ENCODE measurements around the gene KIF12.

The KIF12 gene

DNA sequence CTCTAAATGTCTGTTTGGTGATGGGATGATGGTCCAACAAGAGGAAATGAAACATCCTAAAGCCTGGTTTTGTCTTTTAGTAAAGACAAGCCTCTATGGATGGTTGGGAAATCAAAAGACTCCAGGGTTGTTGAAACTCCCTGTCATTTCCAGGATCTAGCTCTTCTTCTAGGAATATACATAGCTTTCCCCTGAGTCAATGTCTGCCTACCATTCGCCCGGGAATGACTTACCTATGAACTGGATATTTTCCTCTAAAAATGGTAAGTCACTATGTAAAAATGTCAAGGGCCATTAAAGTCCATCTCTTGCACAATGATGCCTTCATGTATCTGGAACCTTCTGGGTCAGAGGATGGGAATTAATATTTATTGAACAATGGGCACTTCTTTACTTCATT is 11.1 kb upstream of the KIF12 start:
- WGBS (ENCODE audit: extremely low coverage, insufficient coverage, low lambda C conversion rate): no CpG with 5 or more reads among the region's 2 CpGs
- Histone ChIP-seq H2AK5ac (ENCODE audit: low read length) (no peak overlapping the region), H3K79me2 (ENCODE audit: control insufficient read depth, insufficient read depth, low read length) (no peaks in the 10 kb centered on the region), H3K36me3 (ENCODE audit: control insufficient read depth, insufficient read depth, low read length) (no peaks in the 10 kb centered on the region), H3K4me1 (ENCODE audit: control insufficient read depth, low read depth, low read length) (no peaks in the 10 kb centered on the region), H3K79me1 (ENCODE audit: low read length) (no peaks in the 10 kb centered on the region), H2BK15ac (replicated peaks; ENCODE audit: low read depth) (no peak overlapping the region), H3K27me3 (ENCODE audit: insufficient read depth, low read length, poor library complexity) (no peaks in the 10 kb centered on the region), H4K5ac (ENCODE audit: low read length) (no peak overlapping the region), H3K4ac (ENCODE audit: low read depth, low read length) (no peak overlapping the region), H3K9ac (ENCODE audit: low read length) (no peak overlapping the region), H3K18ac (ENCODE audit: low read length) (no peak overlapping the region), H3K27ac (ENCODE audit: low read depth, low read length) (no peak overlapping the region), H3K56ac (ENCODE audit: low read length) (no peak overlapping the region), H3K4me3 (ENCODE audit: low read length) (no peak overlapping the region), H2BK5ac (ENCODE audit: low read length) (no peak overlapping the region), H3K23ac (ENCODE audit: low read length) (no peak overlapping the region), H2BK120ac (ENCODE audit: low read depth, low read length) (no peak overlapping the region), H3K4me2 (ENCODE audit: low read length) (no peak overlapping the region), H4K8ac (ENCODE audit: low read depth, low read length) (no peak overlapping the region)
- no peak for DNase-seq

GRCh38 chr9:114109124-114109523 is 10.0 kb upstream of the KIF12 start:
- Histone ChIP-seq H3K4ac (ENCODE audit: low read depth, low read length) (no peak overlapping the region), H3K27ac (ENCODE audit: low read depth, low read length) (no peak overlapping the region), H2BK120ac (ENCODE audit: low read depth, low read length) (no peak overlapping the region), H3K79me1 (ENCODE audit: low read length) (no peaks in the 10 kb centered on the region), H2BK15ac (replicated peaks; ENCODE audit: low read depth) (no peak overlapping the region), H3K18ac (ENCODE audit: low read length) (no peak overlapping the region), H3K79me2 (ENCODE audit: control insufficient read depth, insufficient read depth, low read length) (no peaks in the 10 kb centered on the region), H3K27me3 (ENCODE audit: insufficient read depth, low read length, poor library complexity) (no peaks in the 10 kb centered on the region), H3K36me3 (ENCODE audit: control insufficient read depth, insufficient read depth, low read length) (no peaks in the 10 kb centered on the region), H2AK5ac (ENCODE audit: low read length) (no peak overlapping the region), H3K9ac (ENCODE audit: low read length) (no peak overlapping the region), H4K8ac (ENCODE audit: low read depth, low read length) (no peak overlapping the region), H4K5ac (ENCODE audit: low read length) (no peak overlapping the region), H3K56ac (ENCODE audit: low read length) (no peak overlapping the region), H3K4me2 (ENCODE audit: low read length) (no peak overlapping the region), H3K23ac (ENCODE audit: low read length) (no peak overlapping the region), H3K4me3 (ENCODE audit: low read length) (no peak overlapping the region), H3K4me1 (ENCODE audit: control insufficient read depth, low read depth, low read length) (no peaks in the 10 kb centered on the region), H2BK5ac (ENCODE audit: low read length) (no peak overlapping the region)
- no CpG with 5 or more reads among the region's 6 CpGs for WGBS (ENCODE audit: extremely low coverage, insufficient coverage, low lambda C conversion rate)
- DNase-seq: no peak

- H2BK5ac ChIP-seq (ENCODE audit: low read length): no peak overlapping the region
- no peak overlapping the region for H2BK15ac ChIP-seq (replicated peaks; ENCODE audit: low read depth)
- no peak overlapping the region for H3K4me3 ChIP-seq (ENCODE audit: low read length)
- H3K27me3 ChIP-seq (ENCODE audit: insufficient read depth, low read length, poor library complexity): no peaks in the 10 kb centered on the region
- no peaks in the 10 kb centered on the region for H3K79me1 ChIP-seq (ENCODE audit: low read length)
- H3K27ac ChIP-seq (ENCODE audit: low read depth, low read length): no peak overlapping the region
- H3K23ac ChIP-seq (ENCODE audit: low read length): no peak overlapping the region
- H3K18ac ChIP-seq (ENCODE audit: low read length): no peak overlapping the region
- H2BK120ac ChIP-seq (ENCODE audit: low read depth, low read length): no peak overlapping the region
- no CpG with 5 or more reads among the region's 28 CpGs for WGBS (ENCODE audit: extremely low coverage, insufficient coverage, low lambda C conversion rate)
- no peak overlapping the region for H3K4me2 ChIP-seq (ENCODE audit: low read length)
- no peak overlapping the region for H3K9ac ChIP-seq (ENCODE audit: low read length)
- no peaks in the 10 kb centered on the region for H3K36me3 ChIP-seq (ENCODE audit: control insufficient read depth, insufficient read depth, low read length)
- H2AK5ac ChIP-seq (ENCODE audit: low read length): no peak overlapping the region
- no peak overlapping the region for H4K8ac ChIP-seq (ENCODE audit: low read depth, low read length)
- H3K56ac ChIP-seq (ENCODE audit: low read length): peak overlapping the region; percentile 44
- no peaks in the 10 kb centered on the region for H3K79me2 ChIP-seq (ENCODE audit: control insufficient read depth, insufficient read depth, low read length)
- no peak overlapping the region for H3K4ac ChIP-seq (ENCODE audit: low read depth, low read length)
- peak; percentile 90 for DNase-seq
- H3K4me1 ChIP-seq (ENCODE audit: control insufficient read depth, low read depth, low read length): no peaks in the 10 kb centered on the region
- H4K5ac ChIP-seq (ENCODE audit: low read length): no peak overlapping the region
These were observed 9.1 kb upstream of the KIF12 start for GRCh38 chr9:114108016-114108833.

- Histone ChIP-seq H2BK15ac (replicated peaks; ENCODE audit: low read depth) (no peak overlapping the region), H2BK120ac (ENCODE audit: low read depth, low read length) (no peak overlapping the region), H2BK5ac (ENCODE audit: low read length) (no peak overlapping the region), H3K27ac (ENCODE audit: low read depth, low read length) (no peak overlapping the region), H4K5ac (ENCODE audit: low read length) (no peak overlapping the region), H3K79me1 (ENCODE audit: low read length) (no peaks in the 10 kb centered on the region), H3K79me2 (ENCODE audit: control insufficient read depth, insufficient read depth, low read length) (no peaks in the 10 kb centered on the region), H3K4me2 (ENCODE audit: low read length) (no peak overlapping the region), H4K8ac (ENCODE audit: low read depth, low read length) (no peak overlapping the region), H3K56ac (ENCODE audit: low read length) (no peak overlapping the region), H3K23ac (ENCODE audit: low read length) (no peak overlapping the region), H3K36me3 (ENCODE audit: control insufficient read depth, insufficient read depth, low read length) (no peaks in the 10 kb centered on the region), H3K4me3 (ENCODE audit: low read length) (no peak overlapping the region), H2AK5ac (ENCODE audit: low read length) (no peak overlapping the region), H3K4ac (ENCODE audit: low read depth, low read length) (no peak overlapping the region), H3K27me3 (ENCODE audit: insufficient read depth, low read length, poor library complexity) (no peaks in the 10 kb centered on the region), H3K9ac (ENCODE audit: low read length) (no peak overlapping the region), H3K4me1 (ENCODE audit: control insufficient read depth, low read depth, low read length) (no peaks in the 10 kb centered on the region), H3K18ac (ENCODE audit: low read length) (no peak overlapping the region)
- 100% methylated on average over 1 of the region's 13 CpGs for WGBS (ENCODE audit: extremely low coverage, insufficient coverage, low lambda C conversion rate)
- DNase-seq: no peak
These were observed 8.4 kb upstream of the KIF12 start for GRCh38 chr9:114107286-114108001.

DNA sequence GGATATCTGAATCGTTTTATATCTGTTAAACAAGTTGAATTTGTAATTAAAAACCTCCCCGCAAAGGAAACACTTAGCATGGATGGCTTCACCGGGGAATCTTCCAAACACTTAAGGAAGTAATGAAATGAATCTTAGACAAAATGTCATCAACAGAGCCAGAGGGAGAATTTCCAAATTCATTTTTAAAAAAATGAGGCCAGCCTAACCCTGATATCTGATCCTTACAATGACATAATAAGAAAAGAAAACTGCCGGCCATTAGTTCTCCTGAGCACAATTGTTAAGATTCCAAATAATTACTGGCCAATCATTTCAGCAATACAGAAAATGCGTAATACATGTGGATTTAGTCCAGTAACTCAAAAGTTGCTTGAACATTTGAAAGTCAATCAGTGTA is 6.1 kb upstream of the KIF12 start:
- H3K27me3 ChIP-seq (ENCODE audit: insufficient read depth, low read length, poor library complexity): no peaks in the 10 kb centered on the region
- no peaks in the 10 kb centered on the region for H3K4me1 ChIP-seq (ENCODE audit: control insufficient read depth, low read depth, low read length)
- no peak overlapping the region for H2AK5ac ChIP-seq (ENCODE audit: low read length)
- no peak overlapping the region for H2BK5ac ChIP-seq (ENCODE audit: low read length)
- no peak overlapping the region for H4K8ac ChIP-seq (ENCODE audit: low read depth, low read length)
- H2BK120ac ChIP-seq (ENCODE audit: low read depth, low read length): no peak overlapping the region
- H2BK15ac ChIP-seq (replicated peaks; ENCODE audit: low read depth): no peak overlapping the region
- H3K79me1 ChIP-seq (ENCODE audit: low read length): no peaks in the 10 kb centered on the region
- no peak for DNase-seq
- H3K79me2 ChIP-seq (ENCODE audit: control insufficient read depth, insufficient read depth, low read length): no peaks in the 10 kb centered on the region
- no peak overlapping the region for H3K4ac ChIP-seq (ENCODE audit: low read depth, low read length)
- no CpG with 5 or more reads among the region's 5 CpGs for WGBS (ENCODE audit: extremely low coverage, insufficient coverage, low lambda C conversion rate)
- H3K18ac ChIP-seq (ENCODE audit: low read length): no peak overlapping the region
- no peak overlapping the region for H3K56ac ChIP-seq (ENCODE audit: low read length)
- no peaks in the 10 kb centered on the region for H3K36me3 ChIP-seq (ENCODE audit: control insufficient read depth, insufficient read depth, low read length)
- H3K4me3 ChIP-seq (ENCODE audit: low read length): no peak overlapping the region
- H3K4me2 ChIP-seq (ENCODE audit: low read length): no peak overlapping the region
- no peak overlapping the region for H3K27ac ChIP-seq (ENCODE audit: low read depth, low read length)
- H3K23ac ChIP-seq (ENCODE audit: low read length): no peak overlapping the region
- H3K9ac ChIP-seq (ENCODE audit: low read length): no peak overlapping the region
- H4K5ac ChIP-seq (ENCODE audit: low read length): no peak overlapping the region

Data from mesendoderm (in vitro differentiated cells).